K562 (cell line): ENCODE measurements around the gene BNC2. TPM values are rescaled to one million over a fixed set of nuclear protein-coding genes. Genes with fewer than 3 reads are reported as not detected.

ENCODE experiments used
- ATAC-seq: fragments of 200-7000 bp; cut with Tn5 transposase; 3 replicates; pipeline ENCODE4 v1.9.1; 2020; ENCODE audit warnings: moderate library complexity
- BruUV-seq: library from RNA; stranded (reverse); fragments of 400-500 nt; replicated peaks from 2 replicates; lab custom pipeline; 2021; lab: Mats Ljungman, UMichigan
- CTCF ChIA-PET: fragments of 300-600 bp; formaldehyde crosslinking; extraction: SDS; loops from one replicate; lab custom pipeline; 2021; ENCODE audit warnings: low intra/inter-chr PET ratio; lab: Yijun Ruan, JAX
- POLR2A ChIA-PET: fragments of 300-600, 350-650 bp; sonication (Branson Sonifier 250); formaldehyde crosslinking; extraction: SDS; loops from one replicate; lab custom pipeline; 2021; ENCODE audit warnings: antibody characterized with exemption, inconsistent platforms; lab: Yijun Ruan, JAX
- DNase-seq, 4 experiments: peaks; one replicate each; pipeline versions ENCODE4 v3.0.0 to v3.0.0-alpha.2; 2011 to 2018; ENCODE audit warnings: low spot score in 3 of 4, mixed read lengths in 3 of 4; ENCODE audit errors: extremely low read depth in 1 of 4
- FAIRE-seq: peaks from 2 replicates; lab custom pipeline; 2011; peaks lifted over from hg19 to GRCh38; lab: Jason Lieb, UNC
- H2AFZ ChIP-seq: 2 replicates; pipeline ENCODE4 v1.6.0; 2011; ENCODE audit warnings: low read depth, low read length, control low read depth, inconsistent platforms
- H3K27ac ChIP-seq: fragments of 200-600 bp; 3 replicates; pipeline ENCODE4 v1.8.0; 2011; ENCODE audit warnings: low read depth, mild to moderate bottlenecking, control low read depth, inconsistent platforms, low read length, moderate library complexity, mixed read lengths; ENCODE audit errors: extremely low read depth
- H3K27me3 ChIP-seq, 2 experiments: fragments of 300-600 bp in 1 of 2; 2 replicates in 1 of 2; 3 replicates in 1 of 2; pipeline versions ENCODE4 v1.6.0 to v1.8.0; 2011; ENCODE audit warnings: inconsistent platforms in 2 of 2, low read length in 2 of 2, mild to moderate bottlenecking in 1 of 2, mixed read lengths in 1 of 2, moderate library complexity in 1 of 2; ENCODE audit not compliant: control insufficient read depth in 2 of 2, insufficient read depth in 2 of 2
- H3K36me3 ChIP-seq: fragments of 300-600 bp; 3 replicates; pipeline ENCODE4 v1.8.0; 2011; ENCODE audit warnings: mild to moderate bottlenecking, low read length, inconsistent platforms; ENCODE audit not compliant: control insufficient read depth, insufficient read depth
- H3K4me1 ChIP-seq, 2 experiments: fragments of 200-600 bp in 1 of 2; replicated peaks in 1 of 2; 2 replicates in 1 of 2; 3 replicates in 1 of 2; pipeline versions ENCODE4 v1.5.1 to v1.8.0; 2011; ENCODE audit warnings: inconsistent platforms in 2 of 2, low read length in 2 of 2, mild to moderate bottlenecking in 1 of 2, mixed read lengths in 1 of 2, moderate library complexity in 1 of 2; ENCODE audit not compliant: control insufficient read depth in 2 of 2, insufficient read depth in 2 of 2
- H3K4me2 ChIP-seq: 2 replicates; pipeline ENCODE4 v1.6.1; 2011; ENCODE audit warnings: low read length, control low read depth, inconsistent platforms, mixed read lengths; ENCODE audit not compliant: insufficient read depth
- H3K4me3 ChIP-seq: fragments of 200-600 bp; sonication (generic), shearing (Covaris generic); 2 replicates; pipeline ENCODE4 v1.5.1; 2016; ENCODE audit warnings: control low read depth, inconsistent platforms
- H3K79me2 ChIP-seq: fragments of 200-600 bp; 3 replicates; pipeline ENCODE4 v1.8.0; 2011; ENCODE audit warnings: low read length, inconsistent platforms; ENCODE audit not compliant: control insufficient read depth, insufficient read depth
- H3K9ac ChIP-seq, 2 experiments: 2 replicates each; pipeline versions ENCODE4 v1.6.0 to v1.6.1; 2011; ENCODE audit warnings: low read depth in 2 of 2, low read length in 2 of 2, control low read depth in 1 of 2, inconsistent platforms in 1 of 2, mild to moderate bottlenecking in 1 of 2, mixed read lengths in 1 of 2; ENCODE audit not compliant: insufficient read depth in 1 of 2
- H3K9me1 ChIP-seq: one replicate; pipeline ENCODE4 v1.6.0; 2011; ENCODE audit warnings: inconsistent platforms, mild to moderate bottlenecking, low read length, moderate library complexity; ENCODE audit not compliant: control insufficient read depth, insufficient read depth
- H3K9me3 ChIP-seq: replicated peaks from 2 replicates; pipeline ENCODE4 v1.5.1; 2011; ENCODE audit warnings: low read depth, low read length, inconsistent platforms; ENCODE audit not compliant: control insufficient read depth, insufficient read depth
- H4K20me1 ChIP-seq: replicated peaks from 2 replicates; pipeline ENCODE4 v1.6.1; 2011; ENCODE audit warnings: low read length, inconsistent platforms, mixed read lengths; ENCODE audit not compliant: control insufficient read depth, insufficient read depth
- AFF1 ChIP-seq, 2 experiments: fragments of 450-650 bp; IDR thresholded peaks; 2 replicates each; pipeline ENCODE4 v1.6.1; 2018; ENCODE audit warnings: mild to moderate bottlenecking in 2 of 2, low read depth in 1 of 2; ENCODE audit not compliant: partially characterized antibody in 2 of 2
- CUX1 ChIP-seq: fragments of 200-800 bp; sonication (Bioruptor generic); IDR thresholded peaks from 2 replicates; pipeline ENCODE4 v1.6.1; 2016; ENCODE audit warnings: missing genetic modification characterization, missing compliant biosample characterization
- HSF4 ChIP-seq: fragments of 250-450 bp; sonication (Bioruptor Pico); IDR thresholded peaks from 2 replicates; pipeline ENCODE4 v2.1.2; 2022; ENCODE audit warnings: mild to moderate bottlenecking, moderate library complexity, borderline replicate concordance
- NKRF ChIP-seq: fragments of 450-650 bp; IDR thresholded peaks from 2 replicates; pipeline ENCODE4 v1.6.1; 2016; ENCODE audit warnings: borderline replicate concordance
- NR3C1 ChIP-seq: sonication (generic); formaldehyde crosslinking; IDR thresholded peaks from 2 replicates; pipeline ENCODE4 v1.8.1; 2022; ENCODE audit warnings: missing genetic modification reagents
- PTTG1 ChIP-seq: fragments of 450-650 bp; IDR thresholded peaks from 2 replicates; pipeline ENCODE4 v1.6.1; 2016; ENCODE audit warnings: low read depth, mild to moderate bottlenecking, missing genetic modification characterization, missing compliant biosample characterization
- SMAD1 ChIP-seq: fragments of 150-350 bp; IDR thresholded peaks from 2 replicates; pipeline ENCODE4 v1.6.1; 2014; ENCODE audit warnings: low read length, low read depth; ENCODE audit not compliant: partially characterized antibody
- THRAP3 ChIP-seq: fragments of 450-650 bp; IDR thresholded peaks from 2 replicates; pipeline ENCODE4 v1.6.1; 2016; ENCODE audit warnings: mild to moderate bottlenecking, inconsistent platforms, borderline replicate concordance
- ZNF324 ChIP-seq: fragments of 250-450 bp; sonication (Bioruptor Pico); IDR thresholded peaks from 2 replicates; pipeline ENCODE4 v1.4.0; 2020; ENCODE audit warnings: mild to moderate bottlenecking
- WGBS: fragments of 100-300 bp; shearing (Covaris generic); methylation state at CpG from one replicate; pipeline ENCODE4 v1.1.6; 2016; ENCODE audit warnings: low coverage, mixed read lengths; ENCODE audit not compliant: insufficient coverage; ENCODE audit errors: missing lambda C conversion rate; 5-methylcytosine and 5-hydroxymethylcytosine counted together
- in situ Hi-C: fragments of 300-500 bp; cut with MboI; formaldehyde crosslinking; loops from 4 replicates; pipeline ENCODE4 v1.15.0; 2018; ENCODE audit warnings: inconsistent platforms, mixed read lengths
- intact Hi-C: fragments of 100-400 bp; cut with micrococcal nuclease; formaldehyde crosslinking; loops from 2 replicates; pipeline ENCODE4 v1.14.2; 2022
- polyA plus RNA-seq, 8 experiments: library from polyadenylated mRNA; depleted of rRNA in 4 of 8; stranded (reverse) in 5 of 8; unstranded in 3 of 8; fragments of >200 nt; fragmentation: Nextera tagmentation in 2 of 8; fragmentation: Illumina TruSeq in 1 of 8; extraction: Ambion mirVana in 2 of 8; extraction: Trizol in 1 of 8; gene quantifications; 2 replicates each; pipeline versions ENCODE4 v1.2.1 to v1.2.3, GENCODE V29; 2011 to 2014; ENCODE audit warnings: inconsistent platforms in 1 of 8, missing spikeins in 1 of 8
- total RNA-seq, 7 experiments: library from RNA; depleted of rRNA in 6 of 7; stranded (reverse); fragments of >200 nt in 6 of 7; fragmentation: Illumina TruSeq in 2 of 7; extraction: Trizol in 2 of 7; gene quantifications; 2 replicates each; pipeline versions ENCODE4 v1.2.1 to v1.2.3, GENCODE V29; 2011 to 2021; ENCODE audit warnings: low replicate concordance in 1 of 7

The BNC2 gene
- total and polyA plus RNA-seq, 9 of the 15 experiments (the other 6 are each of a cell fraction or from before 2014, with no cell fraction given): not detected

- H3K27me3 ChIP-seq: no peaks in the 10 kb centered on the region
- no peaks in the 10 kb centered on the region for H3K9me3 ChIP-seq
- FAIRE-seq (no peak), ATAC-seq (no peak), DNase-seq (no peak)
- no peak overlapping the region for H3K9ac ChIP-seq
- no peaks in the 10 kb centered on the region for H4K20me1 ChIP-seq
- ChIA-PET POLR2A (no interaction called here), CTCF (no interaction called here)
- 3% methylated on average over 5 of the region's 5 CpGs for WGBS
- no peaks in the 10 kb centered on the region for H3K79me2 ChIP-seq
- no peak overlapping the region for H3K4me2 ChIP-seq
- in situ Hi-C loops: no loop called here
- no peak overlapping the region for H3K4me3 ChIP-seq
- H3K36me3 ChIP-seq: no peaks in the 10 kb centered on the region
- BruUV-seq: no TSS peak
- no peak overlapping the region for H3K27ac ChIP-seq
- intact Hi-C loops: no loop called here
- H2AFZ ChIP-seq: no peak overlapping the region
- H3K4me1 ChIP-seq: no peaks in the 10 kb centered on the region
- no peaks in the 10 kb centered on the region for H3K9me1 ChIP-seq
- no peak for TF ChIP-seq NR3C1 (CRISPR knock-in tag)
- no peak for TF ChIP-seq CUX1 (CRISPR knock-in tag)
- TF ChIP-seq PTTG1 (tag): no peak
- no peak for TF ChIP-seq AFF1 (IDR thresholded peaks at IDR 0.05; ENCODE audit: low read depth in 1 of 2, partially characterized antibody in 2 of 2)
- TF ChIP-seq HSF4: no peak
- TF ChIP-seq ZNF324 (CRISPR knock-in tag): no peak
- no peak for TF ChIP-seq THRAP3
- no peak for TF ChIP-seq SMAD1
- no peak for TF ChIP-seq NKRF
Measured at GRCh38 chr9:16689351-16689938, 181.0 kb downstream of the BNC2 start.
